ENCODE results near the gene IGLL1. TPM values are rescaled to one million over a fixed set of nuclear protein-coding genes. Genes with fewer than 3 reads are reported as not detected.
"Not testable (repeated sequence)": the region's sequence is repeated elsewhere in the genome, so short reads cannot be mapped to it uniquely, and the experiment has no call there.

The IGLL1 gene
- polyA plus RNA-seq, 5 donors: 0.28 to 1.8 (median 0.47) TPM

DNA sequence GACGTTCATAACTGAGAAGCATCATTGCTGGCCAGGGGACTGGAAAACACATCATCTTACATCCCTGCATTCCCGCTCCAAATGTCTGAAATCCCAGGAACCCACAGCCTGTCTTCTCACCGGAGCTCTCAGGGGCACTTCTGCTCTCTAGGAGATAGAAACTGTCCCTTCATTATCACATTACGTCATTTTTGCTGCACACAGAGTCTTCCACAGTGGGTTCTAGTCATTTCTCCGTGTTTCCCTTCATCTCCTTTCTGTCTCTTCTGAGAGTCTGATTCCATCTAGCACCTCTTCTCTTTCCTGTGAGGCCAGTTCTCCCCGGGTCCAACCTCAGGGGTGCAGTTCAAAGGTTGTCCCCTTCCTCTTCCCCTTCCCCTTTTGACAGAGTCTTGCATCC, 15.8 kb upstream of the IGLL1 start:
- DNase-seq: not testable (repeated sequence)

DNA sequence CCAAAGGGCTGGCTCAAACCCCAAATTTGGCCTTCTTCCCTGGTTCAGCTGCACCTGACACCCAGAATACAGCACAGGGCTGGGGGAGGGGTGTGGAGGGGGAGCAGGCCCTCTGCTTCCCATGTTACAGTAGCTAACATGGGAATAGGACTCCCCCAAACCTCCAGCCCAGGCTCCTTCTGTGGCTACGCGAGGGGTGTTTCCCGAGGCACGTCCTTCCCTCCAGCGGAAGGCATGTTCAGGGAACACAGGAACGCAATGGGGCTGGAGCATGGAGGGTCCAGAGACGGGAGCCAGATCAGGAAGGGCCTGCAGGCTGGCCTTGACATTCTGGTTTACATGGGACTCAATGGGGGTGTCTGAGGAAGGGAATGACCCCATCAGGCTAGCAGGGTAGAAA, 11.8 kb upstream of the IGLL1 start:
- no peak for DNase-seq

DNA sequence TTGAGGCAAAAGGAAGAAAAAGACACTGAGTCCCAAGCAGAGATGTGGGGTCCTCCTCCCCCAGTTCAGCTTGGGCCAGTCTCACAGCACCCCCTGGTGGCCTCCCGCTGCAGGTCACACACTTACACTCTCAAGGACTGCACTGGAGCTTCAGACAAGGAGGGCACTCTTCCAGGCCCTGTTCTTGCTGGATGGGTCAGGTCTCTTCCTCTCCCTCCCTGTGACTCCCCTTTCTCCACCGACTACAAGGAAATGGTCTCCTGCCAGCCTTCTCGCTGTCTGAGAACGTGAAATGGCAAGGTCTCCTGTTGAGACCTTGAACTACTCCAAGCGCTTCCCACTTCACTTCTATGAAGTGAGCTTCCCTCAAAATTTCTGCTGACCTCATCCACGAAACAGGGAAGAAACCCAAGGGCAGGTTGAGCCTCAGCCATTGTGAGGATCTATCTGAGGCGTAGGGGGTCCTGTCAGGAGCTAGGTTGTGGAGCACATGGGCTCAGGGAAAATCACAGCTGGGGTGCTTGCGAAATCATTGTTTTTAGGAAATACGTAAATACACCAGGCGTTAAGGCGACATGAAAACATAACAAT, 11.2 kb upstream of the IGLL1 start:
- DNase-seq: peak; percentile 31 to 45

DNA sequence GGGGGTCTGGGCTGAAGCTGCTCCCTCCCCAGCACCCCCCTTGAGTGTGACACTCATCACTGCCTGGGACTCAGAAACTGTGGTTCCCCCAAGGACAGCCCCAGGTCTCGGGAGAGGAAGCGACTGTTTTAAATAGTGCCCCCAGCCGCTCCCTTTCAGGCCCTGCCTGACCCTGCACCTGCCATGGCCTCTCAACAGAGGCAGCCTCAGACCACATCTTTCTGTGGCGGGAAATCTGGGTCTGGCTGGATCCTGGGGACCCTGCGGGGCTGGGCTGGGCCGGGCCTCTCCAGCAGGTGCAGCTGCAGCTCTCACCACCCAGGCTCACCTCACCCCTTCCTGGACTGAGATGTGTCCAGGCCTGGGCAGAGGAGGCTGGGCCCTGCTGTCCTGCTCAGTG, 3.7 kb upstream of the IGLL1 start:
- no peak for DNase-seq

DNA sequence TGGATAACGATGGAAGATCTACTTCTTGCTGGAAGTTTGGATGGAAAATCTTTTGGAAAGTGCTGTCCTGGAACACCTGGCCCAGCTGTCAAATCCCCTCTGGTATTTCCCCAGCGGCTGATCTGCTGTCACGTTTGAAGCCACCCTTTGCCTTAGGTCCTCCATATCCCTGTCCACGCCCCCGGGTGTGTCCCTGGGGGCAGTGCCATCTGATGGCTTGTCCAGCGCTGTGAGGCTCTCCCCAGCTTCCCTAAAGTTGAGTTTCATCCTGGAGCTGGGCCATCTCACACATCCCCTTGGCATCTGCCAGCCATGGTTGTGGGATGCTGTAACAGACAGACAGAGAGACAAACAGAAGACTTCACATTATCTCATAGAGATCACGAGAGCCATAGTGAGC, 3.1 kb upstream of the IGLL1 start:
- no peak for DNase-seq

DNA sequence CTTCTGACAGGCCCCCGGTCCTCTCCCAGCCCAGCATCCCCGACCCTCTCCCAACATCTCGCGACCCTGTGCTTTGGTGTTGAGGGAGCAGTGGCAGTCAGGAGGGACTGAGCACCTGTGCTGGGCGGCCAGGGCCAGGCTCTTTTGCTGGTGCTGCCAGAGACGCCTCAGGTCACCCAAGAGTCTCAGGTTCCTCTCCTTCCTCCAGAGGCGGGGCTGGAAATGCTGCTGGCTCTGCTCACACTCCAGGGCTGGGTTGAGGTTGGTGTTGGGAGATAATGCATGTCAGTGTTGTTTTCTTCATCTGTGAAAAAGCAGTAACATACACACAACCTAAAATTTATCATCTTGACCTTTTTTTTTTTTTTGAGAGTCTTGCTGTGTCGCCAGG, 1.2 kb upstream of the IGLL1 start:
- DNase-seq: no peak

DNA sequence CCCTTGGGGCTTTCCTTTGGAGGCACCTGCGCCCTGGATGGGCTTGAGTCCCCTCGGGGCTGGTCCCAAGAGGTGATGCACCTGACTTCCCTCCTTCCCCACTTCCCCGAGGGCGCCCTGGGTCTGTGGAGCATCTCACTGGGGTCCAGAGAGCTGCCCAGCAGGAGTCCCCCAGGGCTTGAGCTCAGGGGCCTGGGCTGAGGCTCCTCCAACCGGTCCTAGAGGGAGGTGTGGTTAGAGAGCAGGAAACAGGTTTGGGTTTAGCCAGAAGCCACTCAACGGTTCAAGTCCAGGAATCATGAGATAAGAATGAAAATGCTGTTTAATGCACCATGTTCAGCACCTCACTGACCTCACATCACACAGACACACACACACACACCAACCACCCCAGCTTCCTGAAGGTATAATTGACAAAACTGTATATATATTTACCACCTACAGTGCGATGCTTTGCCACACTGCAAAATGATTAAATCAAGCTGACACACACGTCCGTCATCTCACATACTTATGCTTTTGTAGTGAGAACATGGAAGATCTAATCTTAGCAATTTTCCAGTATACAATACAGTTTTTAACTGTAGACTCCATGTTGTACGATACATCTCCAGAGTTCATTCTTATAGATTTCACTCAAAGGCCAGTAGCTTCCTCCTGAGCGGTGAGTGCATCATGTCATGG, 628 bp upstream of the IGLL1 start:
- DNase-seq: no peak

DNA sequence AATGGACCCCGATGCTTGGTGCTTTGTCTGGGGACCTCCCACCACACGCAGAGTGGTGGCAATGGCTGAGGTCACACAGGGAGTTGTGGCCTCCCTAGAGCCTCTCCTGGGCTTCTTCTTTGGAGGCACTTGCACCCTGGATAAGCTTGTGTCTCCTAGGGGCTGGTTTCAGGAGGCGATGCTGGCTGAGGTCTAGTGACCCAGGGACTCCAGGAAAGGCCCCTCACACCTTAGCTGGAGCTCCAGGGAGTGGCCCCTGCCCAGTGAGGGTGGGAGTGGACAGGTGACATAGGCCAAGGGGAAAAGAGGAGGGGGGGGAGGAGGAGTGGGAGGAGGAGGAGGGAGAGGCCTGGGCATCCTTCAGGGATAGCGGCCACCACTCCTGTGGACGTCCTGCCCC, 810 bp downstream of the IGLL1 start:
- no peak for DNase-seq

DNA sequence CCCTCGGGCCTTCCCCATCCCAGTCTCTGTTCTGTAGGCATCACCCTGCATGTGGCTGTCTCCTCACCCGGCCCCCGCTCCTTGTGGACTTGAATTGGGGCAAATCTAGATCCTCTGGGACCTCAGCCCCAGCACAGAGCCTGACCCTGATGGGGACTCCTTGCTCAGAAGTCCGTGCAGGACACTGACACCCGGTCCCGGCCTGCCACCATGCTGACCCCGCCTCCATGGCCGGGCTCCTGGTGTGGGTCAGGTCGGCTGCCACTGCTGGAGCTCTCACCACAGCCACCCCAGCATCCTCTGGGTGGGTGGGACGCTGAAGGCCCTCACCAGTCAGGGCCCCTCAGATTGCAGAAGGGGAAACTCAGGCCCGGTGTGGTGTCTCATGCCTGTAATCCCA, 1.8 kb downstream of the IGLL1 start:
- DNase-seq: no peak

DNA sequence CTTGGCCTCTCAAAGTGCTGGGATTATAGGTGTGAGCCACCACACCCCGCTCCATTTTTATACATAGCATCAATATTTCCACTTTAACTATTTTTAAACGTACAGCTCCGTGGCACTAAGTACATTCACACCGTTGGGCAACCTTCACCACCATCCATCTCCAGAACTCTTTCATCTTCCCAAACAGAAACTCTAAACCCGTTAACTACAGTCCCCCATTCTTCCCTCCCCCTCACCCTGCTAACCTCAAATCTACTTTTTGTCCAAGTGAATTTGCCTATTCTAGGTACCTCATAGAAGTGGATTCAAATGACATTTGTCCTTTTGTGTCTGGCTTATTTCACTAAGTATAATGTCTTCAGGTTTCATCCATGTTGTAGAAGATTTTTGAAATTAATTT, 3.4 kb downstream of the IGLL1 start:
- no peak for DNase-seq

DNA sequence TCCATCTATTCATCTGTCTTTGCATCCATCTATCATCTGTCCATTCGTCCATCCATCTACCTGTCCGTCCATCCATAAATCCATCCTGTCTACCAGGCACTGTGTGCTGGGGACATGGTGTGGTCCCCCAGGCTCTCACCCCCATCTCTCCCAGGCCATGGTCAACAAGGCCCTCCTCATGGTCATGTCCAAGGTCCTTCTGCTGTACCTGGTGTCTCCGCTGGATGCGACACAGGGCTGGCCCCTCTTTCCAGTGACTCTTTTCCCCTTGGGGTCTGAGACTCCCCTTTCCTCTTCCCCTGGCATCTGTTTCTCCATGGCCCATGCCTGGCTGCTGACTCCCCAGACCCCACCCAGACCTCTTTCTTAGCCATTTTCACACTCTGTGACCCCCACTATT, 4.5 kb downstream of the IGLL1 start:
- no peak for DNase-seq

DNA sequence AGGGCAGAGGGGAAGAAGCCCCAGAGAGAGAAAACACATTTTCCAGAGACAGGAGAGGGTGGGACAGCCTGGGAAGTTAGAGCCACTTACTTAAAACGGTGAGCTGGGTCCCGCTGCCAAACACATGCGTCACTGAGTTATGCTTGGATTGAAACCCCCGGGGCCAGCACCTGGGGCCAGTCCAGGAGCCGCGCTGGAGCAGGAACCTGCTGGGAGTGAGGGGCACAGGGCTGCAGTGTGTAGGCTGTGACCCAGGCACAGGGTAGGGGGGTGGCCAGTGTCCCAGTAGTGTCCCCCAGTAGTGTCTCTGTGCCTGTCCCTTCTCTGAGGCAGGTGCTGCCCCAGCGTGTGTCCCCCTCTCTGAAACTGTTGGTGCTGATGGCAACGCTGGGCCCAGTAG, 5.2 kb downstream of the IGLL1 start:
- no peak for DNase-seq

DNA sequence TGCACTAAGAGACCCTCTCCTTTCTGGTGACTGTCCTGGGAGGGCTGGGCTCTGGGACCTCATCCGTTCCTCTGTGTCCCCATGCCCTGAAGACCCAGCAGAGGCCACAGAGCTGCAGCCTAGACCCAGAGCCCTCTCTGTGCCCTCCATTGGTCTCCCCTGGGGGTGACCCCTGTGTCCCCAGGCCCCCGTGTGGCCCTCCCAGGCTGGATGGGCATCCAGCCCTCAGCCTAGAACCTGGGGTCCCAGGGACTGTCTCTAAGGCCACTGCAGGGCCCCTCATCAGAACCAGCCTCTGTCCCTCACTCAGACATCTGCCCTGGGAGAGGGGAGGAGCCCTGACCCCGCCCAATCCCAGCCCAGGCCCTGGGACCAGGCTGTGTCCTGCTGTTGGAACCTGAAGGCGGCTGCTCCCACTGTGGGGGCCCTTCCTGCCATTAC, 5.7 kb downstream of the IGLL1 start:
- no peak for DNase-seq

DNA sequence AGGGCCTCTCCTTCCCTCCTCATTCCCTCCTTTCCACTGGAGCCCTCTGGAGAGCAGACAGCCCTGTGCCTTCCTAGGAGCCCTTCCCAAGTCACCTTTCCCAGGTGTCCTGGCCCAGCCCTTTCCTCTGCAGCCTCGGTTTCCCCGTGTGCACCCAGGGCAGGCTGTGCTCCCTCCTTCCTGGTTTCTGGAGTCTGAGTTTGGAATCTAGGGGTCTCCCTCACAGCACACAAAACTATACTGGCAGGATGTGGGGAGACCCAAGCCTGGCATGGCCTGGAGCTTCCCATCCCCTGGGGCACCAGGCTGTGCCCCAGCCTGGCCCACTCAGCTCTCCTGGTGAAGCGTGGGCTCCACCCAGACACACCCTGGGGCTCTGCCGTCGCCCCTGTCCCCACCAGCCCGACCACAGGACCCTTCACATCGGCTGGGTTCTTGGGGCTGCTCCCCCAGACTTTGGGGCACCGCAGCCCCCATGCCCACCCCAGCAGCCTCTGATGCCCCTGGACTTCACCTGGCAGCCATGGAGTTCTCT, 6.3 kb downstream of the IGLL1 start:
- not testable (repeated sequence) for DNase-seq

DNA sequence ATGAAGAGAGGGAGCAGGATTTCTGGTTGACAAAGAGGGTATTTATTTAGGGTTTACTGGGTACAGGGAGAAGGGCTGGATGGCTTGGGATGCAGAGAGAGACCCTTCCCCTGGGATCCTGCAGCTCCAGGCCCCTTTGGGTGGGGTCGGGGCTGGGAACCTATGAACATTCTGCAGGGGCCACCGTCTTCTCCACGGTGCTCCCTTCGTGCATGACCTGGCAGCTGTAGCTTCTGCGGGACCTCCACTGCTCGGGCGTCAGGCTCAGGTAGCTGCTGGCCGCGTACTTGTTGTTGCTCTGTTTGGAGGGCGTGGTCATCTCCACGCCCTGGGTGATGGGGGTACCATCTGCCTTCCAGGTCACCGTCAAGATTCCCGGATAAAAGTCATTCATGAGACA, 7.0 kb downstream of the IGLL1 start:
- not testable (repeated sequence) for DNase-seq

DNA sequence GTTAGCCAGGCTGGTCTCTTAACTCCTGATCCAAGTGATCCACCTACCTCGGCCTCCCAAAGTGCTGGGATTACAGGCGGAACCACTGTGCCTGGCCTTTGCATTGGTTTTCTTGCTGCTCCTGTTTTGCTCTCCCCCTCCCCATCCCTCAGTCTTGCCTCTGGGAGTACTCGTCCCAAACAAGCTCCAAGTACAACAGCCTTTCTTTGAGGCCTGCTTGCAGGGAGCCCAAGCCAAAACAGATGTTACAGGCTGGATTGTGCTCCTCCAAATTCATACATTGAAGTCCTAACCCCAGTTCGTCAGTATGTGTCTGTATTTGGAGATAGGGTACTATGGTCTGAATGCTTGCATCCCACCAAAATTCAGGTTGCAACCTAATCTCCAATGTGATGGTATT, 8.6 kb downstream of the IGLL1 start:
- no peak for DNase-seq

DNA sequence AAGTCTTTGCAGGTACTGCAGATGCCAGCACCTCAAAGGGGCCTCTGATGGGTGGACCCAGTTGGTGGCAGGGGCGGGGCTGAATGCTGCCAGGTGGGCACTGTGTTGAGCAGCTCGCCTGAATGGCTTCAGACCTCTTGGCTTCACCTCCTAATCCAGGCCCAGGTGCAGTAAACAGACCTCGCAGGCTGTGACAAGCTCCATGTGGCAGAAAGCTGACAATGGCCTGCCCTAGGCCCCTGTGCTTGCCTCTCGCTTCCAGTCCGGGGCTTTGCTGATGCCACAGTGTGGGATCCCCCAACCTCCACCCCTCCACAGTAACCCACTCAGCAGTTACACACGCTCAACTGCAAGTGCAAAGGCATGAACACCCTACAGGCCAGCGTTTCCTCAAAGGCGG, 9.4 kb downstream of the IGLL1 start:
- no peak for DNase-seq

DNA sequence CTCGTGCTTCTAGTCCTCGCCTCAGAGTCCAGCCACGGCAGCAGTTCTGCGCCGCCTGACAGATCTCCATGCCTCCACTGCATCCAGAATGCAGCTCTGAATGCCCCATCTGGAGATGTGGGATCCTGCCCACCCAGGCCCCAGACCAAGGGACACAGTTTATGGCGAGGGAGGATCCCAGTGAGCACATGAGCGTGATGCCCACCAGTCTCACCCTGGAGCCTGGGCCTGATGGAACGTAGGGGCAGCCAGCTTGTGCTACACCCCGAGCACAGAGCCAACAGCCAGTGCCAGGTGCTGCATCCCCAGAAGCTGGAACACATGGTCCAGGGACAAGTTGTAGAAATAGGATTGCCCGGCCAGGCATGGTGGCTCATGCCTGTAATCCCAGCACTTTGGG, 10.4 kb downstream of the IGLL1 start:
- DNase-seq: no peak

DNA sequence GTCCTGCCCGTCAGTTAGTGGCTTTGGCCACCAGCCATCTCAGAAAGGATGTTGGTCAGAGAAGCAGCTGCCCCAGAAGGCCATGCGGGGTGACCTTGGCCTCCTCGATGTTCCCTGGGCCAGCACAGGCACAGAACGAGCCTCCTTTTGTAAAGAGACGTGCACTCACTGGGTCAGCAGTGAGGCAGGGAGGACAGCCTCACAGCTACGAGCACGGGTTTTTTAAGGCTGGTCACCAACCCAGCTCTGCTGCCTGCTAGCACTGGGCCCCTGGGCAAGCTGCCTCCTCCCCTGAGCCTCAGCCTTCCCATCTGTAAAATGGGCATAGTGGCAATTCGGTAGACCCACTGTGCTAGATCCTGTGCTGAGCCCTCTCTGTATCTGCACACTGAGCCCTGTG, 10.8 kb downstream of the IGLL1 start:
- DNase-seq: no peak

DNA sequence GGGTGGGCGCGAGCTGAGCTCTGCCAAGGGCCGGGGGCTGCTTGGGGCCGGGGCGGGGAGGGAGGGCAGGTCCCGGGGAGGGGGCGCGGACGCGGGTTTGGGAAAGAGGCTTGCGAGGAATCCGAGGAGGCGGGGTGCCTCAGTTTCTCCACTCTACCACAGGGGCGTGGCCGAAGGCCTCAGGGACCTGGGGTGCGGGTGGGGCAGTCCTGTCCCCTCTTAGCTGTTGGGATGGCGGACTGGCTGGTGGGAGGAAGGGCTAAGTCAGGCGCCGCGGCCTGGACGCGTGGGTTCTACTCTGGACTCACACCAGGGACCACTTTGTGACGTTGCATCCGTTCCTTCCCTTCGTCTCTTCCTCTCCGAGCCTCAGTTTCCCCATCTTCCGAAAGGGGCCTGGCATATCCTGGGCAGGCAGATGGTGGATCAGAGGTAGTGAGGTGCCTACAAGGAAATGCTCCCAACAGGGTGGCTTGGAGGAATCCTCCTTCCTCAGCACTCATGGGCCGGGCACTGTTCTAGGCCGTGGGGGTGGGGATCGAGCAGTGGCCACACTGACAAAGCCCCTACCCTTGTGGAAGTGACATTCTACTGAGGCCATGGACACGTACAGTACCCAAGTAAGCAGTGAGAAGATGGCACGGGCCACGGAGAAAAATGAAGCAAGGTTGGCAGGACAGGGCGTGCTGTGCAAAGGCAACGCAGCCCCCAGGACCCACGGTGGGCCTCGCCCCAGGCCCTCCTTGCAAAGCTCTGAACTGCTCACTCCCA, 13.2 kb downstream of the IGLL1 start:
- no peak for DNase-seq

DNA sequence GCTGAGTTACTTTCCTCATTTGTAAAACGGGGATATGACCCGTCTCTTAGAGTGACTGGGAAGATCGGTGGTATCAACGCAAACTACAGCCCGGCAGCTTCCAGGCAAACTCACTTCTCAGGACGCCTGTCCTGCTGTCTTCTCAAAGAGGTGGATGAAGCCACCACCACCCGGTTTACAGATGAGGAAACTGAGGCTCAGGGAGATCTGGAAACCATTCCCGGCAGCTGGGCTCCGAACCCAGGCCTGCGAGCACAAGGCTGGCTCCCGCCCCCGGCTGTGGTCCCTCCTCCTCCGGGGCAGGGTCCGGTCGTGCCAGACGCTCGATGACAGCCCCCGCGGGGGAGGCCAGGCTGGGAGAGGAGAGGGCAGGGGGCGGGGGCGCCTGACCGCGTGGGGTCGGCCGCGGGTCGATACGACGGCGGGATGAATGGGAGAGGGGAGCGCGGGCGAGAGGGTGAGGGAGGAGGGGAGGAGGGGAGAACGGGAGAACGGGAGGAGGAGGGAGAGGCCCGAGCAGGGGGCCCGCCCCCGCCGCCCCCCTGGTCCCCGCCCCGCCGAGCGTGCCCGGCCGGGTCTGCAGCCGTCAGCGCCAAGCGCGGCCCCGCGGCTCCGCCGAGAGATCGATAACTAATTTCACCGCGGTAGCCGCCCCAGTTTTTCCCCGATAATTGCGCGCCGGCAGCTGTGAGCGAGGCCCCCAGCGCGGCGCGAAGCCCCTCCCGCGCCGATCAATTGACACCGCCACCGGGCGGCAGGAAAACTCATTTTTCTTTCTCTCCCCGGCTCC, 14.0 kb downstream of the IGLL1 start:
- peak; percentile 20 to 26 for DNase-seq

DNA sequence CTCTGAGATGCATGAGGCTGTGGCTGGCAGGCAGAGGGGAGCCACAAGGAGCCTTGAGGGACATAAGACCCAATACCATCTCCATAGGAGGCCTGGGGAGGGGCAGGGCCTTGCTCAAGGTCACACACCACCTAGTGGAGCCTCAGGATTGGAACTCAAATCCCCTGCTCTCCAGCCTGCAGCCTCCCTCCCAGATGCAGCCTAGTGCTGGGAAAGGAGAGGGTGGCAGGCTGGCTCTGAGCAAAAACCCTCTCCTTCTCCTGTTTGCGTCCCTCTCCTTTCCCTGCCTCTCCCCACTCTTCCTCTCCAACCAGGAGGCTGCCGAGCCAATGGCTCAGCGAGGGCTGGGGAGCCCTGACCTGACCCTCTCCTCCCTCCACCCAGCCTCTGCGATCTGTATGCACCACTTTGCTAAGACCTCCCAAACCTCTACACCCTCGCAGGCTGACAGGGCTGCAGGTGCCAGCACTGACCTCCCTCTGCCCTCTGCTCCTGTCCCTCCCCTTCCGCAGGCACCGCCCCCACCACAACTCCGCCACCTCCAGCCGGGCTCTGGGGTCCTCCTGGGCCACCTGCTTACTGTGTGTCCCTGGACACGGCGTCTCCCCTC, 14.7 kb downstream of the IGLL1 start:
- no peak for DNase-seq
